Mesangial cell (primary cell): ENCODE data around the gene FDPS. TPM values are rescaled to one million over a fixed set of nuclear protein-coding genes. Genes with fewer than 3 reads are reported as not detected.

Experiments
- total RNA-seq: library from RNA; depleted of rRNA; stranded (reverse); fragments of >200 nt; gene quantifications from 2 replicates; pipeline ENCODE4 v1.2.3, GENCODE V29; 2015

The FDPS gene
- 148 and 342 TPM in 2 replicates for total RNA-seq

GRCh38 chr1:155308493-155309422, at the start of gene FDPS:
Gene FDPS, plus strand, starts transcription at chr1:155308866. Its CDS starts 924 bp downstream, at chr1:155309790.

DNA sequence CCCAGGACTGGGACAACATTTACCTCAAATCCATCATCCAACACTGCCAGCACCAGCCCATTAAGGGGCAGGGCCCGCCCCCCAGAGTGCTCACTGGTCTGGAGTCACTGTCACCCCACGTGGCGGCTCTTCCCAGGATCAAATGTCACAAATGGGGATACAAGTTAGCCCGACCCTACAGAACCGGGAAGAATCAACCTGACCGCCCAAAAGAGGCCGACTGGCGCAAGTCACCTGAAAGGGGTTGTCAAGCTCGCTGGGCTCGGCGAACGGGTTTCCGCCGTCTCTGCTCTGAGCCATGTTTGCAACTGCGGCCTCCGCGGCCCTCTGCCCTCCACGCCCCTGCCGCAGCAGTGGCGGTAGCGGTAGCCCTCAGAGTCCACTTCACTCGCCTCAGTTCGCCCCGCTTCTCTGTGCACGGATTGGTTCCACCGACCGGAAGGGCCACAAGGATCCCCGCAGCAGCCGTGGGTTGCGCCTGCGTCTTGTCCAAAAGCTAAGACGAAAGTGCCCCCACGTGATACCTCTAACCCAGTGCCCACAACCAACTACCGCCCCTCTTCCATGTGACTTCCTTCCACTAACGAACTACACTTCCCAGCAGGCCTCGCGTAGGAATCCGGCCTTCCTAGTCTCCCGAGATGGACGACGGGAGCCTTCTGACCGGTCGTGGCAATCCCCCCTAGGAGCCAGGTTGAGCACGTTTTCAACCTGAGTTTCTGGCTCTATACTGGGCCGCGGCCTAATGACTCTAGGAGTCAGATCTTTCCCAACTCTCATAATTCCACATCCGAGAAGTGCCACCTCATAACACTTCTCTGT, 46.6 kb upstream of the FDPS start, which contains the start of gene SCAMP3:
Gene SCAMP3 (minus strand): TSS at position 509 of the 822 bp plus-strand sequence. CDS start 209 bp downstream, at position 300.

GRCh38 chr1:155273343-155274245, 35.1 kb upstream of the FDPS start, which contains the start of gene CLK2:
Gene CLK2, minus strand, starts transcription at chr1:155273504. Its CDS starts 2,527 bp downstream, at chr1:155270977.

GRCh38 chr1:155277070-155277901, 31.4 kb upstream of the FDPS start, which contains the start of gene HCN3:
Gene HCN3, plus strand, starts transcription at chr1:155277463. Its CDS starts 128 bp downstream, at chr1:155277591.

DNA sequence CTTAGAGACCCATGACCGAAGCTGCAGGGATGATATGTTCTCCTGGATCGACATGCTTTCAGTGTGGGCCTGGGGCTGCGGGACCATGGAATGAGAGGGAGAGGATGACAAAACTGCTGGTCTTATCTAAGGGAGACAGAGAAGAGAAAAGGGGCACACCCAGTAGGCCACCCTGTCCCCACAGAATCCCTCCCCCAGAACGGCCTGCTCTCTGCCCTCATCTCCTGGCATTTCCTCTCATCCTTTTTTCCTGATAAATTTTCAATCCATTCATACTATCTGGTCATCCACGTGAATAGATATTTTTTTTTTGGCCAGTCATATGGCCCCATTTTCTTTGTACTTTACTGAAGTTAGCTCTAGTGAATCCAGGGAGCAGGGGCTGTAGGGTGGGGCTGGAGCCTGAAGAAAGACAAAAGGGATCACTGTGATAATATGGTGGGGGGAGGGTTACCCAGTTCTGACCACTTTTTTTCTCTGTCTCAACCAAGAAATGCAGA, 7.3 kb upstream of the FDPS start, which contains the start of gene PKLR:
Gene PKLR (minus strand): TSS at position 97 of the 500 bp plus-strand sequence. CDS start 43 bp downstream, at position 54.

GRCh38 chr1:155320661-155321617, 12.3 kb downstream of the FDPS start, which contains the start of gene RUSC1:
Gene RUSC1, plus strand, starts transcription at chr1:155320894. Its CDS starts 880 bp downstream, at chr1:155321774.

Other genes with a start within 250 kb of the FDPS start
- gene EFNA4, start 245.1 kb upstream of the FDPS start, total RNA-seq = 13.5 and 17.6 TPM in 2 replicates
- 0.98 and 4.3 TPM in 2 replicates for gene EFNA3, start 230.0 kb upstream of the FDPS start, total RNA-seq
- 10.6 and 41.1 TPM in 2 replicates for gene EFNA1, start 181.0 kb upstream of the FDPS start, total RNA-seq
- 42.0 and 45.3 TPM in 2 replicates for gene SLC50A1, start 173.0 kb upstream of the FDPS start, total RNA-seq
- 65.3 and 79.0 TPM in 2 replicates for gene DPM3, start 168.3 kb upstream of the FDPS start, total RNA-seq
- gene KRTCAP2, start 135.6 kb upstream of the FDPS start, total RNA-seq = 239 and 262 TPM in 2 replicates
- gene TRIM46, start 135.0 kb upstream of the FDPS start, total RNA-seq = 6.0 and 11.2 TPM in 2 replicates
- gene THBS3, start 101.0 kb upstream of the FDPS start, total RNA-seq = 10.3 and 67.4 TPM in 2 replicates
- gene MTX1, start 100.2 kb upstream of the FDPS start, total RNA-seq = 113 and 146 TPM in 2 replicates
- 28.8 and 35.4 TPM in 2 replicates for gene ENTREP3, start 53.4 kb upstream of the FDPS start, total RNA-seq
- gene SCAMP3, start 46.5 kb upstream of the FDPS start, total RNA-seq = 116 and 121 TPM in 2 replicates
- 20.0 and 23.3 TPM in 2 replicates for gene CLK2, start 35.4 kb upstream of the FDPS start, total RNA-seq
- gene HCN3, start 31.4 kb upstream of the FDPS start, total RNA-seq = 2.1 and 2.4 TPM in 2 replicates
- not detected in 2 replicates for gene PKLR, start 7.4 kb upstream of the FDPS start, total RNA-seq
- gene RUSC1, start 12.0 kb downstream of the FDPS start, total RNA-seq = 36.0 and 56.4 TPM in 2 replicates